AG10803 (cell line): ENCODE measurements around the gene RSU1.

Experiments
- DNase-seq: peaks from one replicate; pipeline ENCODE4 v3.0.0; 2010; ENCODE audit warnings: low read depth
- H3K4me3 ChIP-seq: 2 replicates; pipeline ENCODE4 v1.5.1; 2011; ENCODE audit warnings: mild to moderate bottlenecking, low read length, control low read depth
- TF ChIP-seq, protein P1 (sequence below): conservative IDR thresholded peaks from 2 replicates; pipeline ENCODE4 v1.5.1; 2011; ENCODE audit warnings: mild to moderate bottlenecking, low read length, control low read depth, inconsistent platforms

The RSU1 gene

DNA sequence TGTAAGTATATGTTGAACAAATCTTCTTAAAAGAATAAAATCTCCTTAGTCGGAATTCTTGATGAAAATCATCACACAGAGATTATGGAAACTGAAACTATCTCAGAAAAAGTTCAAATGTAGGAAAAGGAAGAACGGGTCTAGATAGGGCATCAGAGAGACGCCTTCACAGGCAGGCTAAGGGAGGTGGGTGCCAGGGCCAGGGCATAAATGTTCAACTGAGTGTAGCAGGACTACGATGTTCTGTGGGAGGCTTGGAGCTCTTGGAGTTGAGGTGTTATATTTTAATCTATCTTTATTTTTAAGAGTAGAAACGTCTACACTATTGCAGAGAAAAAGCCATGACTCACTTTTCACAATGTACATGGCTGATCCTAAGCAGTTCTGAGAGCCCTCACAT, 101.2 kb downstream of the RSU1 start:
- no peak for DNase-seq
- H3K4me3 ChIP-seq = no peak overlapping the region
- TF ChIP-seq, protein P1, sequence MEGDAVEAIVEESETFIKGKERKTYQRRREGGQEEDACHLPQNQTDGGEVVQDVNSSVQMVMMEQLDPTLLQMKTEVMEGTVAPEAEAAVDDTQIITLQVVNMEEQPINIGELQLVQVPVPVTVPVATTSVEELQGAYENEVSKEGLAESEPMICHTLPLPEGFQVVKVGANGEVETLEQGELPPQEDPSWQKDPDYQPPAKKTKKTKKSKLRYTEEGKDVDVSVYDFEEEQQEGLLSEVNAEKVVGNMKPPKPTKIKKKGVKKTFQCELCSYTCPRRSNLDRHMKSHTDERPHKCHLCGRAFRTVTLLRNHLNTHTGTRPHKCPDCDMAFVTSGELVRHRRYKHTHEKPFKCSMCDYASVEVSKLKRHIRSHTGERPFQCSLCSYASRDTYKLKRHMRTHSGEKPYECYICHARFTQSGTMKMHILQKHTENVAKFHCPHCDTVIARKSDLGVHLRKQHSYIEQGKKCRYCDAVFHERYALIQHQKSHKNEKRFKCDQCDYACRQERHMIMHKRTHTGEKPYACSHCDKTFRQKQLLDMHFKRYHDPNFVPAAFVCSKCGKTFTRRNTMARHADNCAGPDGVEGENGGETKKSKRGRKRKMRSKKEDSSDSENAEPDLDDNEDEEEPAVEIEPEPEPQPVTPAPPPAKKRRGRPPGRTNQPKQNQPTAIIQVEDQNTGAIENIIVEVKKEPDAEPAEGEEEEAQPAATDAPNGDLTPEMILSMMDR = no peak

GRCh38 chr10:16713290-16713689, 103.9 kb downstream of the RSU1 start:
- TF ChIP-seq, protein P1 = no peak
- H3K4me3 ChIP-seq = no peak overlapping the region
- DNase-seq = no peak

GRCh38 chr10:16712883-16713282, 104.3 kb downstream of the RSU1 start:
- TF ChIP-seq, protein P1 = no peak
- H3K4me3 ChIP-seq = no peak overlapping the region
- DNase-seq = no peak

GRCh38 chr10:16700331-16700730, 116.9 kb downstream of the RSU1 start:
- TF ChIP-seq, protein P1 = no peak
- no peak for DNase-seq
- no peak overlapping the region for H3K4me3 ChIP-seq

DNA sequence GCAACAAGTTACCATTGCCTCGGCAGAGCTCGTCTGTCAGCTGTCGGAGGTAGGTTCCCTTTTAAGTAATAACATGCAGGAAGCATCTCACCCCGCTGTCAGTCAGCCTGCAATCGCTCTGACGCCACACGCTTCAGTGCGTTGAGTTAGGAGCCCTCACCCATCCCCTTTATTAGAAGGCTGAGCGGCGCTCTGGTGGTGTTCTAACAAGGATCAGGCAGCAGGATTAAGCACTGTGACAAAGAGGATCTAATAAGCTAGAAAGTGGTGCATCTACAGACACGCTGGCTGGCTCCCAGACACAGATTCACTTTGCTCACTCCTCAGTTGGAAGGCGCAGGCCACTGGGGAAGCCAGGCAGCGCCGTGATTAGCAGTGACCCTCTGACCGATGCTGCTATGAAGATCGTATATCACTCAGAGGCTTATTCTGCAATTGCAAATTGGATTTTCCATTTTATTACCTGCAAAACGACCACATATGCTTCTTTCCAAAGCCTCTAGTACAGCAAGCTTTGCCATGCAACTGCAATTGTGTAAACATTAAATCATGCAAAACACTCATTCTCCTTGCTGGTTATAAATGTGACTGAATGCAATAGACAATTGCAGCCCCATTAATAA, 117.7 kb downstream of the RSU1 start:
- H3K4me3 ChIP-seq = no peak overlapping the region
- no peak for DNase-seq
- TF ChIP-seq, protein P1 = no peak

DNA sequence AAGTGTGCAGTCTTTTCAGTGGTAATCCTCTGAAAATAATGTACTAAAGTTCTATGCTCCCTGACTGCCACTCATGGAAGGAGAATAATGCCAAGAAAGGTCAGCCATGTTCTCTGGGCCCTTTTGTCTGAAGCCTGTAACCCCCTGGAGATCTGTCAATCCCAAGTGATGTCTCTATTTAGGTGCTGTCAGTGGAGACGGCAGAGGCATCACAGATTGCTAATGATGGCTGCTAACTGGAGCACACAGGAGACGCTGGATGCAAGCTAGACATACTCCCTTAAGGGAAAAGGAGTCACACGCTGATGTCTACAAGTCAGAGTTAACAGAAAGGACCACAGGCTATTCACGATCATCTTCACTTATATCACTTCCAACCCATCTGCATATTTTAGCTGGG, 118.8 kb downstream of the RSU1 start:
- no peak overlapping the region for H3K4me3 ChIP-seq
- no peak for DNase-seq
- TF ChIP-seq, protein P1 = no peak

GRCh38 chr10:16690417-16690816, 126.8 kb downstream of the RSU1 start:
- H3K4me3 ChIP-seq = no peak overlapping the region
- TF ChIP-seq, protein P1 = no peak
- no peak for DNase-seq
